ENCODE results near the gene TFF2.

TFF2 gene, protein sequence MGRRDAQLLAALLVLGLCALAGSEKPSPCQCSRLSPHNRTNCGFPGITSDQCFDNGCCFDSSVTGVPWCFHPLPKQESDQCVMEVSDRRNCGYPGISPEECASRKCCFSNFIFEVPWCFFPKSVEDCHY

GRCh38 chr21:42350927-42351426, at the start of gene TFF2:
TFF2 (minus strand) TSS chr21:42350994; CDS start chr21:42350957, 37 bp downstream.
- no peak for DNase-seq (ENCODE audit: low read depth in 2 of 3, low spot score in 1 of 3)

DNA sequence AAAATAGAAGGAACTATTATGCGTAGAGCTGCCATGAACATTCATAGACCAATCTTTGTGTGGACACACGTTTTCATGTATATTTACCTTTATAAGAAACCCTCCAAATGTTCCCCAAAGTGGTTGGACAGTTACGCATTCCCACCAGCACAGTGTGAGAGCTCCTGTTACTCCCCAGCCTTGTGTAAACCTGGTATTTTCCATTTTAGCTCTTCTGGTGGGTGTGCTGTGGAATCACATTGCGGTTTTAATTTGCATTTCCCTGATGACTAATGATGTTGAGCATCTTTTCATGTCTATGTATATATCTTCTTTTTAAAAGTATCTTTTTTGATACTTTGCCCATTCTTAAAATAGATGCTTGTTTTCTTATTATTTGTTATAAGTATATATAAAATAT, 49.7 kb upstream of the TFF2 start:
- no peak for DNase-seq (ENCODE audit: low read depth in 2 of 3, low spot score in 1 of 3)

- no peak for DNase-seq (ENCODE audit: low read depth in 2 of 3, low spot score in 1 of 3)
Measured at GRCh38 chr21:42398436-42399028, 47.7 kb upstream of the TFF2 start.

GRCh38 chr21:42397746-42398394, 47.1 kb upstream of the TFF2 start:
- DNase-seq (ENCODE audit: low read depth in 2 of 3, low spot score in 1 of 3) = no peak

DNA sequence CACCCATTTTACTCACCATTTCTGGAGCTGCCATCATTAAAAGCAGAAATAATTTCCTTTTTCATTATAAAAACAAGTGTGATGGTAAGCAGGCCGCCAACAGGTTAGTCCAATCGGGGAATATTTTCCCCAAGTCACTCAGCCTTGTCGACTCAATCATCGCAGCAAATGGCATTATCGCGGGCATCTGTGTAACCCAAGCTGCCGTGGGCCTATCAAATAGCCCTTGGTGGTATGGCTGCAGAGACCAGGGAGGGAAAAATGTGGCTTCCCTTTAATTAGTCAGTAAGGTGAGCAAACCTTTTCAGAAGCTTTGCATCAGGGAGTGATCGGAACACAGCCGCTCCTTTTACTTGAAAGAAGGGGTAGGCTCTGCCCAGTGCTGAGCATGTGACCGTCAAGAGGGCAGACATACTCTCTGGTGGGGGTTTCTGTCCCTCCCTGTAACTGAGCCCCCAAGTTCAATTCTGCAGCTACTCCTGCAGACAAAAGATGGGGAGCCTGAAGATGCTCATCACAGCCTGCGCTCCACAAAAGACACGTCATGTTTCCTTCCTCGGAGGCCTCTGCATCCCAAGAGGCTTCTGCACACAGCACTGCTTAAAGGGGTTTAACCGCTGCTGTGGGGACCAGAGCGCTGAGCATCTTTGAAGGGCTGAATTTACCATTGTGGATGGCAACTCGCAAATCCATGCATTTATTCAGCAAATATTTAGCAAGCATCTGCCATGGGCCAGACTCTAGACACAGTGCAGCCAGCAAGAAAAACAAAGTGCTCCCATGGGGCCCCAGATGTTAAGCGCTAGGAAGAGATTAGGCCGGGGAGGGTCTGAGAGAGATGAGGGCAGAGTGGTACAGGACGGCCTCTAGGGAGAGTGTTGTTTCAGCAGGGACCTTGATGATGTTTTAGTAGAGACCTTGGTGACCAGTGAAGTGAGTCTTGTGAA, 46.3 kb upstream of the TFF2 start:
- DNase-seq (ENCODE audit: low read depth in 2 of 3, low spot score in 1 of 3) = no peak

GRCh38 chr21:42395905-42396651, 45.3 kb upstream of the TFF2 start, which contains the start of gene TMPRSS3:
TMPRSS3 (minus strand) TSS chr21:42396052; CDS start chr21:42395417, 635 bp downstream.
- no peak for DNase-seq (ENCODE audit: low read depth in 2 of 3, low spot score in 1 of 3)

- no peak for DNase-seq (ENCODE audit: low read depth in 2 of 3, low spot score in 1 of 3)
Measured at GRCh38 chr21:42395302-42395701, 44.5 kb upstream of the TFF2 start.

- no peak for DNase-seq (ENCODE audit: low read depth in 2 of 3, low spot score in 1 of 3)
Measured at GRCh38 chr21:42393443-42393950, 42.7 kb upstream of the TFF2 start.

DNA sequence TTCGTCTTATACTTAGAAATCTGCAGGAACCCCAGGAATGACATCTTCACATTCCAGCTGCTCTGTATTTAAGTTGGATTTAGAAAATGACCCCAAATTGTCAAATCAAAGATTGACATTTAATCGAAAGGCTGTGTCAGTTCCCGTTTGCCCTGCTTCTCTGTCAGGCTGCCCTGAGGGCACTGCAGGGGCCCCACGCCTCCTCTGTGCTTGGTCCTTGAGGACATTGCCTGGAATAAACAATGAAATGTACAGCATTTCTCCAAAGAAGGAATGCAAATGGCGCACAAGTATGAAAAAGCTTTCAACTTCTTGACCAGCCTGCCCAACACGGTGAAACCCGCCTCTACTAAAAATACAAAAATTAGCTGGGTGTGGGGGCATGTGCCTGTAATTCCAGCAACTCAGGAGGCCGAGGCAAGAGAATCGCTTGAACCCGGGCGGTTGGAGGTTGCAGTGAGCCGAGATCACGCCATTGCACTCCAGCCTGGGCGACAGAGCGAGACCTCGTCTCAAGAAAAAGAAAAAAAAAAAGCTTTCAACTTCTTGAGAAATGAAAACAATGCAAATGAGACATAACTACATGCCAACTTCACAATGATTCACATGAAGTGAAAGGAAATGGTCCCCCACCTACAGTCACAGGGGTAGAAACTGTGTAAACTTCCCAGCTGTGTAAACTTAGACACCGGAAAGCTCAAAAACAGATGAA, 42.1 kb upstream of the TFF2 start:
- DNase-seq (ENCODE audit: low read depth in 2 of 3, low spot score in 1 of 3) = no peak

- DNase-seq (ENCODE audit: low read depth in 2 of 3, low spot score in 1 of 3) = no peak
Measured at GRCh38 chr21:42391297-42391696, 40.5 kb upstream of the TFF2 start.

GRCh38 chr21:42390696-42391095, 39.9 kb upstream of the TFF2 start:
- no peak for DNase-seq (ENCODE audit: low read depth in 2 of 3, low spot score in 1 of 3)

- no peak for DNase-seq (ENCODE audit: low read depth in 2 of 3, low spot score in 1 of 3)
Measured at GRCh38 chr21:42390193-42390592, 39.4 kb upstream of the TFF2 start.

GRCh38 chr21:42389449-42389835, 38.6 kb upstream of the TFF2 start:
- DNase-seq (ENCODE audit: low read depth in 2 of 3, low spot score in 1 of 3) = no peak

DNA sequence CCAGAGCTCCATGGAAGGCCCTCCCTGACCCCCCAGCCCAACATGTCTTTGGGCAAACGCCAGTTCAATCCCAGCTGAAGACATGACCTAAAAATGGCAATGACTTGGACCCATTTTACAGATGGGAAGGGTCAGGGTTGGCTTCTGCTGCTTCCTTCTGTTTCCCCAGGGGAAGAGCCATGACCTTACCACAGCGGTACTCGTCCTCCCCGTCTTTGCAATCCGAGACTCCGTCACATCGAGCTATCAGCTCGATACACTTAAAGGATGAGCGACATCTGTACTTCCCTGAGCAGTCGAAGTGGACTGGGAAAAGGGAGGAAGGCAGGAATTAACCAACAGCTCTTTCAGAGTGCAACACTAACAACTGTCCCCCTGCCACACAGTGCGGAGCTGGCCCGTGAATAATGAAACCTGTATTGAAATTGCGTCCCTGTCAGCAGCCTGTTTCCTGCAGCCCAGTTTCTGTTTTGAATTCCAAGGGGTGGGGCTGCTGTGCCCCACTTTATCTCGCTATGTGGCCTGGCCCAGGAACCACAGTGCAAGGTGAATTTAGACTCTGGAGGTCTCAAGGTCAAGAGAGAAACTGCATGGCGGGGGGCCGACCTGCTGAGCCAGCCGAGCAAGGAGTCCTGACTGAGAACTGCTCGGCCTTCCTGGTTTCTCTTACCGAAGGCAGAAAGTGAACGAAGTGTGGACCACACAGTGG, 38.1 kb upstream of the TFF2 start:
- no peak for DNase-seq (ENCODE audit: low read depth in 2 of 3, low spot score in 1 of 3)

GRCh38 chr21:42387843-42388340, 37.1 kb upstream of the TFF2 start:
- DNase-seq (ENCODE audit: low read depth in 2 of 3, low spot score in 1 of 3) = no peak

DNA sequence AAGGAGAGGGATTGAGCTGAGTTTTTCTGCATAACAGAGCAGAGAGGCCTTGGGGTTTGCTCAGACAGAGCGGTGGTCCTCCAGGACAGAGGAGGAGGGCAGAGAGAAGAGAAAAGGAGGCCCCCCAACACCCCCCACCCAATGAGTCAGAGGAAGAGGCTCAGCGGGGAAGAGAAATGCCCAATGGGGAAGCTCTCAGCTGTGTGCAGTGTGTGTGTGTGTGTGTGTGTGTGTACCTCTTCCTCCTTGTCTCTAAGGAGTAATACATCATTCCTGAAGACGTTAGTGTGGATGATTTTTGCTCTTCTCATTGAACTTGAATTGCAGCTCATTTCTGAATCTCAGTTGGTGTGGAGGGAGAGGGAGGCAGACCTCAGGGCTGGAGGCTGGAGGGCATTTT, 36.4 kb upstream of the TFF2 start:
- DNase-seq (ENCODE audit: low read depth in 2 of 3, low spot score in 1 of 3) = no peak

DNA sequence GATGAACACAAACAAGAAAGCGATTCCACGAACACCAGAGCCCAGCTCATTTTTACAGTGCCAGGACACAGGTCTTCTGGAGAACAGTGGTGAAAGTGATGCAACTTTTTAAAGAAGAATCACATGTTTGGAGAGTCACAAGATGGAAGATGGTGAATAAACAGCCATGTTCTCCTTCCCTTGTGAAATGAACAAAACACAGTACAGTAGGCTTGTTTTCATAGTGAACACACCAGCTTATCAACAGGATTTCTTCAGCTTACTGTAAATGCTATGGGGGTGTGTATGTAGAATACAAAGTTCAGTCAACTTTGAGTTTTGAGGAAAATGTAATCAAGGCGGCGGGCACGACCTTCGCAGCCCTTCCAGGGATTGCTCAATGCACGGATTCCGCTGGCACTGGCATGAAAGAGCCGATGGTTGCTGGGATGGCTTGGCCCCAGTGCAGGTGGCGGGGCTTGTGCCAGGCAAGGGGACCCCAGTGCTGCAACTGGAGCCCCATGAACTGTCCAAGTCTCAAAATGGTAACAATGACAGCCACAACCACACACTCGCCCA, 35.3 kb upstream of the TFF2 start:
- DNase-seq (ENCODE audit: low read depth in 2 of 3, low spot score in 1 of 3) = no peak

- DNase-seq (ENCODE audit: low read depth in 2 of 3, low spot score in 1 of 3) = no peak
Measured at GRCh38 chr21:42385619-42386018, 34.8 kb upstream of the TFF2 start.

GRCh38 chr21:42384989-42385388, 34.2 kb upstream of the TFF2 start:
- no peak for DNase-seq (ENCODE audit: low read depth in 2 of 3, low spot score in 1 of 3)
